Middle frontal gyrus (tissue), 1 donor: Measurements from ENCODE around the gene TOM1L2.

ENCODE experiments used
- DNase-seq: peaks from one replicate; pipeline ENCODE4 v3.0.0-alpha.2; 2015; ENCODE audit warnings: low spot score; ENCODE audit errors: extremely low spot score

Gene TOM1L2

GRCh38 chr17:17820463-17821158, 151.6 kb downstream of the TOM1L2 start:
- DNase-seq = no peak

- no peak for DNase-seq
Observed at GRCh38 chr17:17820046-17820445, 152.2 kb downstream of the TOM1L2 start.

DNA sequence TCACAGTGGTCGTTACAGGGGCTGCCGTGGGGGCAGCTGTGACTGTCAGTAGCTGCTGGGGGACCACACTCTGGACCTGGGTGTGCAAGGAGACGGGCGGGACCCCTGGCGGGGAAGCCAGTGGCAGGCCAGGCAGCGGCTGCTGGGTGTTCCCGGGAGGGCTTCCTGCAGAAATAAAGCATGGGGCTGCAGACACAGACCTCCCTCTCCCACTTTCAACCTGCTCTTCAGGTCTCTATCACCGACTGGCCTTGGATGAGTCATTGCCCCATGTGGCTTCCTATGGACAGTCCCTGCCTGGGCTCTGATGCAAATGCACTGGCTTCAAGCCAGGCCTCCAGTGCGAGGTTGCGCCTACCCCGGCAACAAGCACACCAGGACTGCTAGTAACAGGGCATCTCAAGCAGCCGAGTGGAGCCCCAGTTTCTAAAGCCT, 152.6 kb downstream of the TOM1L2 start:
- DNase-seq = no peak

DNA sequence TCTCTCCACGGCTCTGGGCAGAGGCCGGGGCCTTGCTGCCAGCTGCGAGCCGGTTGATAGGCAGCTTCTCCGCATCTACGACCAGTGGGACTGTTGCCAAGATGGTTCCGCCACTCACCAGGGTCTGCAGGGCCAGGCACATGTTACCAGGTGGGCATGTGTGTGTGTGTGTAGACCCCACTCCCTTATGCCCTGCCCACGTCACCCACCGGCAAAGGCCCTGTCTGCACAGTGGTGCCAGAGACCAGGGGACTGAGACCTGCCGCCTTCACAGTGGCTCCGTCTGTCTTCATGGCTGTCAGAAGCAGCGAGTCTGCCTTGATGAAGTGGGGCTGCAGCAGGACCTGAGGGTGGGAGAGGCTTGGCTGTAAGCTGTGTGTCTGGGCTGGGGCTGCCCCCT, 153.1 kb downstream of the TOM1L2 start:
- no peak for DNase-seq

- DNase-seq = no peak
Observed at GRCh38 chr17:17818088-17818526, 154.1 kb downstream of the TOM1L2 start.

GRCh38 chr17:17817552-17817947, 154.7 kb downstream of the TOM1L2 start:
- no peak for DNase-seq

GRCh38 chr17:17816831-17817551, 155.2 kb downstream of the TOM1L2 start:
- no peak for DNase-seq

- no peak for DNase-seq
Observed at GRCh38 chr17:17816240-17816814, 155.9 kb downstream of the TOM1L2 start.

DNA sequence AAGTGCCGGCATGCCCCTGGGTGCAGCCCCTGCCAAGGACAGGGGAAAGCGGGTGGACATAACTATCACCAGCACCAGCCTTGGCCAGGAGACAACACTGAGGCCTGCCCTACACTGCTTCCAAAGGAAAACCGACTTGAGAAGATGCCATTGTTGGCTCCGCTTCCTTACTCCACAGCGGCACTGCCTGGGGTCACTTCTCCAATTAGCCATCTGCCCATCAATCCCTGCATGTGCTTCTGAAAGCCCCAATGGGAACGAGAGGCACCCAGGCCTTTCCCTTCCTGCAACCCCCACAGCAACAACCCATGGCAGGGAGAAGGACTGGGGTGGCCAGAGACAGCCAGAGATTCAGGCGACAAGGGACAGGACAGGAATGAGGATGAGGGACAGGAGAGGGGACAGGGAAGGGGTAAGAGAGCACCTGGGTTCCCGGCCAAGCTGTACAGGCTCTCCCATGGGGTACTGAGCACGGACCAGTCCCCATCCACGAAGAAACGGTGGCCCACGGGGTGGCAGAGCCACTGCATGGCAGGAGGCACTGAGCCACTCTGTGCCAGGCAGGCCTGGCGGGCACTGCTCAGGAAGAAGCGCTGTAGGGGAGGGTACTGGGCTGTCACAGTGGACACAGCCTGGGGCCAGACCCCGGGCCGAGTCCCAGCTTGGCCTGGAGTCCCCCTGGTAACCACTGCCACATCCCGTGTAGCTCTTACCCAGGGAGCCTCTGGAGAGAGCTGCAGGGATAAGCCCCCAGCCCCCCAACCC, 156.6 kb downstream of the TOM1L2 start:
- DNase-seq = no peak

GRCh38 chr17:17815062-17815406, 157.2 kb downstream of the TOM1L2 start:
- no peak for DNase-seq

DNA sequence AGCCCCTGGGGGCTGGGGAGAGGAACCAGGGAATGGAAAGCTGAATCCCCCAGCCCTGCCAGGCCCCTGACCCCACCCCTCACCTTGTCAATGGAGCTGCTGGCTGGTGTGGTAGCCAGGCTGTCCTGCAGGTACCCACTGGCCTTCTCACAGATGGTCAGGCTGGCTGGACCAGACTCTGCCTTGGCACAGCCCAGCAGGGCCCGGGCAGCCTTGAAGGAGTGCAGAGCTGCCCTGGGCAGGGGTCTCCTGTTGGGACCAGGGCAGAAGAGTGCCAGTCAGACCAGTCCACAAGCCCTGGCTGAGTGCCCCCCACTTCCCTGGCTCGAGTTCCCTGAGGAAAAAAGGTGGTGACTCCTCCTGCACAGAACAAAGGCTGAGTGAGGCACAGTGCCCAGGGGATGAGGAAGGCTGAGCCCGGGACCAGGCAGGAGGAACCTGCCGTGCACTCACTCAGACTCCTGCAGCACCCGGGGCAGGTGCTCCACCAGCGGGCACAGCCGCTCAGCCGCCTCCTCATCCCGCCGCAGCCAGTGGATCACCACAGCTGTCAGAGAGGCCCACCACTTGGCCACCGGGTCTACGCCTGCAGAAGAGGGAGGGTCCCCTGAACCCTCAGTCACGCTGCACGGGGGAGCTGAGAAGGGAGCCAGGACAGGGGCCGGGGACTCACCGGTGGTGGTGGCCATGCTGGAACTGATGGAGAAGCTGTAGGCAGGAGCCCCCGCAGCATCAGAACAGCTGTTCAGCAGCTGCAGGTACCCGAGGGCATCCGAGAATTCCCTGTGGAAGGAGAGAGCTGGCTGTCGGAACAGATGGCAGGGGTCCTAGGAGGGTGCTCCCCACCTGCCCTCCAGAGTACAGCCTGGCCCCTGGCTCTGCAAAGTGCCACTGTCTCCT, 157.8 kb downstream of the TOM1L2 start:
- DNase-seq = no peak

GRCh38 chr17:17813725-17814095, 158.5 kb downstream of the TOM1L2 start:
- DNase-seq = no peak

GRCh38 chr17:17813055-17813724, 159.0 kb downstream of the TOM1L2 start:
- DNase-seq = no peak

DNA sequence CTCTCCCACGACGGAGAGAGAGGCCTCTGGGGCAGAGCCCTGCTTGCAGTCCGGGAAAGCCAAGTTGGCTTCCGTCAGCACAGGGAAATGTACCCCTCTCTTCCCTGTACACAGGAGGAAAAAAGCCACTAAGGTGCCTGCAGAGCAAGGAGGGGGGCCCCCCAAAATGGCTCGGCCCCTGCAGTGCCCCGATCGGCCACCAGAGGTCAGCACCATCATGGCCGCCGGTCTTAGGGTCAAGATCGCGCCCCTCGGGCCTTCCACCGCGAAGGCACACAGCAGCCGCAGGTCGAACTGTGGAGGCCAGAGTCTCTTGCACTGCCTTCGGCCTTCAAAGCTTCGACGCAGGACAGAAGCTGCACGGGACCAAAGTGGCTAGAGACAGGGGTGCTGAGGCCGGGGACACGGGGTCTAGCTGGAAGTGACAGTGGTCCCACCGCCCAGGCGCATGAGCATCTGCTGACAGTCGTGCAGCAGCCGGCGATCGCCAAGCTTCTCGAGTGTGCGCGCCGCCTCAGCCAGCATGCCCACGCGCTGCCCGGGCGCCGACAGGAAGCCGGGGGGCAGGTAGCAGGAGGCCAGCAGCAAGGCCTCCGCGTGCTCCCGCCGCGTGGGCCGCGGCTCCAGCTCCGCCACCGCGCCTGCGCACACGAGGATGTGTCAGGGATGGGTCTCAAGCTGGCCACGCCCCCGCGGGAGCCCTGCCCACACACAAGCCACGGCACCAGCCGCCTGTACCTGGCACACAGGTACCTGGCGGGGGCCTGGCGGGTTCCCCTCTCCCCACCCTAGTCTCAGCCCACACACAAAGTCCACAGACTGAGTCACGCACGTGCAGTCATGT, 159.8 kb downstream of the TOM1L2 start:
- DNase-seq = no peak

GRCh38 chr17:17811381-17812210, 160.6 kb downstream of the TOM1L2 start:
- DNase-seq = no peak

DNA sequence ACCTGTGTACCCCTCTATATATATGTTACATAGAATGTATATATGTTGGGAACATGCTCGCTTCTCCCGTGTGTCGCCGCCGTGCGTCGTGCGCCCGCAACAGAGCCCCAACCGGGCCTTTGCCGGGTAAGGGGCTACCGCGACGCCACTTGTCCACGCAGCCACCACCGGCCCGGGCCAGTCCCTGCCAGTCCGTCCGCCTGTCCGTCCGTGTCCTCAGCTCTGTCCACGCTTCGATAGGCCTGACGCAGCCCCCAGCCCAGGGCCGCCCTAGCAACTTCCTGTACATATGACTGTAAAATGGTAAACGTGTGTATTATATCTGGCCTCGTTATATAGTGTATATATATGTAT, 161.3 kb downstream of the TOM1L2 start:
- DNase-seq = no peak

- DNase-seq = no peak
Observed at GRCh38 chr17:17810084-17810894, 161.9 kb downstream of the TOM1L2 start.
